HepG2 (cell line): Measurements from ENCODE around the gene CACNA1D. TPM values are rescaled to one million over a fixed set of nuclear protein-coding genes. Genes with fewer than 3 reads are reported as not detected.

Experiments used
- ATAC-seq: fragments of 200-7000 bp; cut with Tn5 transposase; 3 replicates; pipeline ENCODE4 v1.9.1; 2020; ENCODE audit warnings: mild to moderate bottlenecking, moderate library complexity
- BruUV-seq: library from RNA; stranded (reverse); fragments of 400-500 nt; replicated peaks from 2 replicates; lab custom pipeline; 2021; lab: Mats Ljungman, UMichigan
- CTCF ChIA-PET: fragments of 300-600 bp; formaldehyde crosslinking; extraction: SDS; loops from one replicate; lab custom pipeline; 2021; ENCODE audit warnings: low total read pairs, inconsistent platforms, low intra/inter-chr PET ratio; lab: Yijun Ruan, JAX
- POLR2A ChIA-PET: fragments of 350-600 bp; sonication (Branson Sonifier 250); formaldehyde crosslinking; loops from one replicate; lab custom pipeline; 2020; ENCODE audit warnings: antibody characterized with exemption, inconsistent platforms; lab: Yijun Ruan, JAX
- DNase-seq: peaks from one replicate; pipeline ENCODE4 v3.0.0-alpha.2; 2015; ENCODE audit warnings: low spot score
- FAIRE-seq: peaks from 3 replicates; lab custom pipeline; 2011; peaks lifted over from hg19 to GRCh38; lab: Jason Lieb, UNC
- H2AFZ ChIP-seq: one replicate; pipeline ENCODE4 v1.6.1; 2011; ENCODE audit warnings: low read length, inconsistent platforms
- H3K27ac ChIP-seq: fragments of 300-600 bp; 3 replicates; pipeline ENCODE4 v1.8.0; 2011; ENCODE audit warnings: mixed run types, mild to moderate bottlenecking, mixed read lengths, low read length, inconsistent platforms; ENCODE audit not compliant: insufficient read depth; ENCODE audit errors: extremely low read length
- H3K27me3 ChIP-seq, 2 experiments: fragments of 200-600 bp in 1 of 2; 2 replicates in 1 of 2; 3 replicates in 1 of 2; pipeline versions ENCODE4 v1.6.0 to v1.8.0; 2011; ENCODE audit warnings: low read length in 2 of 2, mild to moderate bottlenecking in 2 of 2, moderate library complexity in 2 of 2, inconsistent platforms in 1 of 2; ENCODE audit not compliant: insufficient read depth in 2 of 2, control insufficient read depth in 1 of 2
- H3K36me3 ChIP-seq, 2 experiments: fragments of 200-600 bp in 1 of 2; replicated peaks in 1 of 2; 2 replicates in 1 of 2; 3 replicates in 1 of 2; pipeline versions ENCODE4 v1.5.1 to v1.8.0; 2011; ENCODE audit warnings: low read length in 2 of 2, inconsistent platforms in 1 of 2; ENCODE audit not compliant: insufficient read depth in 2 of 2, control insufficient read depth in 1 of 2
- H3K4me1 ChIP-seq: 2 replicates; pipeline ENCODE4 v1.5.1; 2012; ENCODE audit warnings: low read length, inconsistent platforms; ENCODE audit not compliant: insufficient read depth
- H3K4me2 ChIP-seq: 2 replicates; pipeline ENCODE4 v1.6.0; 2011; ENCODE audit warnings: low read depth, low read length, inconsistent platforms
- H3K4me3 ChIP-seq, 3 experiments: fragments of 200-600 bp in 1 of 3; sonication (generic), shearing (Covaris generic) in 1 of 3; replicated peaks in 1 of 3; 2 replicates each; pipeline ENCODE4 v1.5.1; 2011 to 2016; ENCODE audit warnings: low read length in 3 of 3, inconsistent platforms in 2 of 3, low read depth in 2 of 3, mild to moderate bottlenecking in 2 of 3, control low read depth in 1 of 3, mixed read lengths in 1 of 3; ENCODE audit not compliant: insufficient read depth in 1 of 3
- H3K79me2 ChIP-seq: one replicate; pipeline ENCODE4 v1.6.1; 2011; ENCODE audit warnings: low read length, inconsistent platforms; ENCODE audit not compliant: insufficient read depth
- H3K9ac ChIP-seq: 2 replicates; pipeline ENCODE4 v1.6.0; 2011; ENCODE audit warnings: mild to moderate bottlenecking, low read depth, low read length, inconsistent platforms; ENCODE audit not compliant: insufficient read depth
- H3K9me3 ChIP-seq: 2 replicates; pipeline ENCODE4 v1.5.1; 2012; ENCODE audit warnings: mild to moderate bottlenecking, low read length
- H4K20me1 ChIP-seq: 2 replicates; pipeline ENCODE4 v1.6.0; 2011; ENCODE audit warnings: inconsistent platforms, mild to moderate bottlenecking, low read length, moderate library complexity; ENCODE audit not compliant: insufficient read depth
- HMG20B ChIP-seq: conservative IDR thresholded peaks from 2 replicates; pipeline ENCODE4 v1.6.1; 2016; ENCODE audit warnings: missing genetic modification reagents, missing compliant biosample characterization
- KLF11 ChIP-seq: IDR thresholded peaks from 2 replicates; pipeline ENCODE4 v1.6.1; 2016; ENCODE audit warnings: missing compliant biosample characterization
- MAFF ChIP-seq: IDR thresholded peaks from 2 replicates; pipeline ENCODE4 v1.6.1; 2011; ENCODE audit warnings: low read depth, low read length, improper control_type of control experiment
- MAFK ChIP-seq, 2 experiments: IDR thresholded peaks in 1 of 2; conservative IDR thresholded peaks in 1 of 2; 2 replicates each; pipeline ENCODE4 v1.6.1; 2011; ENCODE audit warnings: improper control_type of control experiment in 2 of 2, low read length in 2 of 2
- PITX1 ChIP-seq: sonication (generic); formaldehyde crosslinking; IDR thresholded peaks from 2 replicates; pipeline ENCODE4 v1.5.1; 2020; ENCODE audit warnings: mild to moderate bottlenecking, missing genetic modification reagents
- SCMH1 ChIP-seq: sonication (generic); formaldehyde crosslinking; IDR thresholded peaks from 2 replicates; pipeline ENCODE4 v1.9.0; 2021; ENCODE audit warnings: missing genetic modification reagents, mild to moderate bottlenecking, borderline replicate concordance
- ZFP1 ChIP-seq: IDR thresholded peaks from 2 replicates; pipeline ENCODE4 v1.6.1; 2016
- ZNF142 ChIP-seq: sonication (generic); formaldehyde crosslinking; IDR thresholded peaks from 2 replicates; pipeline ENCODE4 v1.4.0; 2020; ENCODE audit warnings: missing genetic modification reagents
- ZNF296 ChIP-seq: sonication (generic); formaldehyde crosslinking; conservative IDR thresholded peaks from 2 replicates; pipeline ENCODE4 v1.5.0; 2020; ENCODE audit warnings: mild to moderate bottlenecking, missing genetic modification reagents
- WGBS: methylation state at CpG from one replicate; pipeline ENCODE4 v1.1.6; 2017; ENCODE audit warnings: low lambda C conversion rate; 5-methylcytosine and 5-hydroxymethylcytosine counted together
- in situ Hi-C: cut with HindIII; loops from 2 replicates; pipeline ENCODE4 v1.10.0; 2017; ENCODE audit warnings: low pct_unique_long_range_greater_than_20kb; ENCODE audit not compliant: extremely low pct_ligation_motif_present
- intact Hi-C: fragments of 100-400 bp; cut with micrococcal nuclease; formaldehyde crosslinking; loops from one replicate; pipeline ENCODE4 v1.10.0; 2022; ENCODE audit not compliant: unreplicated experiment
- polyA plus RNA-seq, 8 experiments: library from polyadenylated mRNA; depleted of rRNA in 3 of 8; stranded (reverse) in 7 of 8; unstranded in 1 of 8; fragments of >200 nt; fragmentation: Illumina TruSeq in 4 of 8; extraction: Trizol in 4 of 8; gene quantifications; 2 replicates each; pipeline versions ENCODE4 v1.2.1 to v1.2.3, GENCODE V29; 2011 to 2016; ENCODE audit warnings: low read depth in 4 of 8, missing spikeins in 1 of 8, mixed read lengths in 1 of 8; ENCODE audit not compliant: insufficient read depth in 1 of 8
- total RNA-seq, 5 experiments: library from RNA; depleted of rRNA; stranded (reverse); fragments of >200 nt; fragmentation: Illumina TruSeq; extraction: Trizol; gene quantifications; 2 replicates each; pipeline ENCODE4 v1.2.3, GENCODE V29; 2016; ENCODE audit warnings: low read depth in 1 of 5
- TF ChIP-seq, protein P1 (sequence below): sonication (generic); formaldehyde crosslinking; IDR thresholded peaks from 2 replicates; pipeline ENCODE4 v1.4.0; 2020; ENCODE audit warnings: mild to moderate bottlenecking, missing genetic modification reagents
- TF ChIP-seq, protein P2 (sequence below): sonication (generic); formaldehyde crosslinking; IDR thresholded peaks from 2 replicates; pipeline ENCODE4 v1.4.0; 2020; ENCODE audit warnings: missing genetic modification reagents, borderline replicate concordance

The CACNA1D gene
- total and polyA plus RNA-seq, 2 of the 13 experiments (the other 11 are each of a cell fraction or from before 2014, with no cell fraction given): 0.26 to 0.38 TPM

DNA sequence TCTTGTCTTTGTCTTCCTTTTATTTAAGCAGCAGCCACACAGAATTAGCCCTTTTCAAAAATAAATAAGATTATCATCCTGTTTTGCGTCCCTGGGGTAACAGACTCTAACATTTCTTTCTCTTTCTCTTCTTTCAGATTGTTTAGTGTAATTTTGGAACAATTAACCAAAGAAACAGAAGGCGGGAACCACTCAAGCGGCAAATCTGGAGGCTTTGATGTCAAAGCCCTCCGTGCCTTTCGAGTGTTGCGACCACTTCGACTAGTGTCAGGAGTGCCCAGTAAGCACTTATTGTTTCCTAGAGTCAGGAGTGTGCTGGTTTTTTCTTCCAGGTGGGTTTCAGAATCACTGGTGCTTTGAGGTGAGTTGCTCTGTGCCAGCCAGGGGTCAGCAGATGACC lies 165.6 kb downstream of the CACNA1D start:
- POLR2A ChIA-PET: no interaction called here
- 0 out of 4 replicates have a peak, but pooled peaks of 1 of the 2 experiments have one; percentile 3 for TF ChIP-seq MAFK (conservative IDR thresholded peaks at IDR 0.05 in 1 of 2, IDR thresholded peaks at IDR 0.05 in 1 of 2; ENCODE audit: low read length in 2 of 2)
- no peak for TF ChIP-seq ZNF296 (CRISPR knock-in tag)
- TF ChIP-seq, all 625 proteins: peak for 1
- CTCF ChIA-PET: no interaction called here
- Histone ChIP-seq H2AFZ (no peak overlapping the region), H3K4me3 (no peak overlapping the region), H3K9me3 (no peaks in the 10 kb centered on the region), H3K27me3 (no peaks in the 10 kb centered on the region), H3K27ac (no peak overlapping the region), H4K20me1 (no peaks in the 10 kb centered on the region), H3K9ac (no peak overlapping the region), H3K36me3 (no peaks in the 10 kb centered on the region), H3K4me1 (no peaks in the 10 kb centered on the region), H3K4me2 (no peak overlapping the region), H3K79me2 (no peaks in the 10 kb centered on the region)
- no peak for DNase-seq
- FAIRE-seq: no peak
- WGBS: 90% methylated on average over 7 of the region's 7 CpGs
- BruUV-seq: no TSS peak
- in situ Hi-C loops: no loop called here
- intact Hi-C loops: no loop called here
- no peak for ATAC-seq

- FAIRE-seq (no peak), ATAC-seq (no peak), DNase-seq (no peak)
- no peak overlapping the region for H3K4me3 ChIP-seq
- no TSS peak for BruUV-seq
- H3K4me1 ChIP-seq: no peaks in the 10 kb centered on the region
- H3K9me3 ChIP-seq: no peaks in the 10 kb centered on the region
- WGBS: 76% methylated on average over 5 of the region's 5 CpGs
- no peaks in the 10 kb centered on the region for H3K36me3 ChIP-seq
- no peak overlapping the region for H3K9ac ChIP-seq
- H2AFZ ChIP-seq: no peak overlapping the region
- no peak overlapping the region for H3K4me2 ChIP-seq
- CTCF ChIA-PET: no interaction called here
- no peak overlapping the region for H3K27ac ChIP-seq
- intact Hi-C loops (no loop called here), in situ Hi-C loops (no loop called here)
- H3K27me3 ChIP-seq: no peaks in the 10 kb centered on the region
- no peaks in the 10 kb centered on the region for H3K79me2 ChIP-seq
- no peaks in the 10 kb centered on the region for H4K20me1 ChIP-seq
- POLR2A ChIA-PET: no interaction called here
- TF ChIP-seq, protein P1, sequence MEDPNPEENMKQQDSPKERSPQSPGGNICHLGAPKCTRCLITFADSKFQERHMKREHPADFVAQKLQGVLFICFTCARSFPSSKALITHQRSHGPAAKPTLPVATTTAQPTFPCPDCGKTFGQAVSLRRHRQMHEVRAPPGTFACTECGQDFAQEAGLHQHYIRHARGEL (CRISPR knock-in tag): no peak
- no peak for TF ChIP-seq PITX1
- no peak for TF ChIP-seq ZNF142 (CRISPR knock-in tag)
- TF ChIP-seq SCMH1 (CRISPR knock-in tag): no peak
- no peak for TF ChIP-seq KLF11 (CRISPR knock-in tag)
- TF ChIP-seq ZFP1: no peak
- TF ChIP-seq HMG20B (CRISPR knock-in tag): no peak
- TF ChIP-seq, protein P2, sequence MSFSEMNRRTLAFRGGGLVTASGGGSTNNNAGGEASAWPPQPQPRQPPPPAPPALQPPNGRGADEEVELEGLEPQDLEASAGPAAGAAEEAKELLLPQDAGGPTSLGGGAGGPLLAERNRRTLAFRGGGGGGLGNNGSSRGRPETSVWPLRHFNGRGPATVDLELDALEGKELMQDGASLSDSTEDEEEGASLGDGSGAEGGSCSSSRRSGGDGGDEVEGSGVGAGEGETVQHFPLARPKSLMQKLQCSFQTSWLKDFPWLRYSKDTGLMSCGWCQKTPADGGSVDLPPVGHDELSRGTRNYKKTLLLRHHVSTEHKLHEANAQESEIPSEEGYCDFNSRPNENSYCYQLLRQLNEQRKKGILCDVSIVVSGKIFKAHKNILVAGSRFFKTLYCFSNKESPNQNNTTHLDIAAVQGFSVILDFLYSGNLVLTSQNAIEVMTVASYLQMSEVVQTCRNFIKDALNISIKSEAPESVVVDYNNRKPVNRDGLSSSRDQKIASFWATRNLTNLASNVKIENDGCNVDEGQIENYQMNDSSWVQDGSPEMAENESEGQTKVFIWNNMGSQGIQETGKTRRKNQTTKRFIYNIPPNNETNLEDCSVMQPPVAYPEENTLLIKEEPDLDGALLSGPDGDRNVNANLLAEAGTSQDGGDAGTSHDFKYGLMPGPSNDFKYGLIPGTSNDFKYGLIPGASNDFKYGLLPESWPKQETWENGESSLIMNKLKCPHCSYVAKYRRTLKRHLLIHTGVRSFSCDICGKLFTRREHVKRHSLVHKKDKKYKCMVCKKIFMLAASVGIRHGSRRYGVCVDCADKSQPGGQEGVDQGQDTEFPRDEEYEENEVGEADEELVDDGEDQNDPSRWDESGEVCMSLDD (CRISPR knock-in tag): no peak
- TF ChIP-seq MAFF: no peak
Measured at GRCh38 chr3:53661480-53661879, 167.1 kb downstream of the CACNA1D start.
